ENCODE data around the gene CARD11.
A peak's percentile ranks its signal among the peaks of the same experiment; 100 is the strongest.

Gene CARD11

GRCh38 chr7:3020416-3020815, 23.3 kb downstream of the CARD11 start:
- DNase-seq (ENCODE audit: low read depth in 2 of 2): no peak

- no peak for DNase-seq (ENCODE audit: low read depth in 2 of 2)
These were observed 23.9 kb downstream of the CARD11 start for GRCh38 chr7:3019801-3020200.

- no peak for DNase-seq (ENCODE audit: low read depth in 2 of 2)
These were observed 29.5 kb downstream of the CARD11 start for GRCh38 chr7:3013975-3014792.

GRCh38 chr7:3011211-3011852, 32.3 kb downstream of the CARD11 start:
- no peak for DNase-seq (ENCODE audit: low read depth in 2 of 2)

- no peak for DNase-seq (ENCODE audit: low read depth in 2 of 2)
These were observed 33.5 kb downstream of the CARD11 start for GRCh38 chr7:3010161-3010560.

GRCh38 chr7:3009086-3009485, 34.6 kb downstream of the CARD11 start:
- DNase-seq (ENCODE audit: low read depth in 2 of 2): no peak

- no peak for DNase-seq (ENCODE audit: low read depth in 2 of 2)
These were observed 35.3 kb downstream of the CARD11 start for GRCh38 chr7:3008386-3008785.

- DNase-seq (ENCODE audit: low read depth in 2 of 2): no peak
These were observed 36.0 kb downstream of the CARD11 start for GRCh38 chr7:3007696-3008095.

- DNase-seq (ENCODE audit: low read depth in 2 of 2): no peak
These were observed 38.4 kb downstream of the CARD11 start for GRCh38 chr7:3005257-3005656.

GRCh38 chr7:3003936-3004335, 39.7 kb downstream of the CARD11 start:
- no peak for DNase-seq (ENCODE audit: low read depth in 2 of 2)

- DNase-seq (ENCODE audit: low read depth in 2 of 2): no peak
These were observed 41.0 kb downstream of the CARD11 start for GRCh38 chr7:3002631-3003030.

GRCh38 chr7:3000566-3000965, 43.1 kb downstream of the CARD11 start:
- no peak for DNase-seq (ENCODE audit: low read depth in 2 of 2)

GRCh38 chr7:2999078-2999500, 44.6 kb downstream of the CARD11 start:
- no peak for DNase-seq (ENCODE audit: low read depth in 2 of 2)

GRCh38 chr7:2997014-2997413, 46.7 kb downstream of the CARD11 start:
- no peak for DNase-seq (ENCODE audit: low read depth in 2 of 2)

- no peak for DNase-seq (ENCODE audit: low read depth in 2 of 2)
These were observed 47.5 kb downstream of the CARD11 start for GRCh38 chr7:2996141-2996540.

GRCh38 chr7:2993868-2994267, 49.8 kb downstream of the CARD11 start:
- no peak for DNase-seq (ENCODE audit: low read depth in 2 of 2)

GRCh38 chr7:2993396-2993795, 50.3 kb downstream of the CARD11 start:
- no peak for DNase-seq (ENCODE audit: low read depth in 2 of 2)

- no peak for DNase-seq (ENCODE audit: low read depth in 2 of 2)
These were observed 52.7 kb downstream of the CARD11 start for GRCh38 chr7:2990949-2991470.

GRCh38 chr7:2986561-2986960, 57.1 kb downstream of the CARD11 start:
- no peak for DNase-seq (ENCODE audit: low read depth in 2 of 2)

GRCh38 chr7:2985866-2986265, 57.8 kb downstream of the CARD11 start:
- no peak for DNase-seq (ENCODE audit: low read depth in 2 of 2)

GRCh38 chr7:2984091-2984490, 59.6 kb downstream of the CARD11 start:
- DNase-seq (ENCODE audit: low read depth in 2 of 2): no peak

- no peak for DNase-seq (ENCODE audit: low read depth in 2 of 2)
These were observed 60.1 kb downstream of the CARD11 start for GRCh38 chr7:2983586-2983985.

GRCh38 chr7:2982831-2983230, 60.8 kb downstream of the CARD11 start:
- peak in 1 of 2 donors; percentile 9 for DNase-seq (ENCODE audit: low read depth in 2 of 2)

Measured in stimulated activated CD4-positive, alpha-beta T cell treated with anti-CD3 and anti-CD28 coated beads, Interleukin-1b, Interleukin-23, amount 100 ng/mL, for 1 hour (primary cell).